Fibroblast of peridontal ligament (primary cell): Measurements from ENCODE around the gene TUBD1.

Source experiments
- DNase-seq: peaks from one replicate; pipeline ENCODE4 v3.0.0-alpha.2; 2010; ENCODE audit errors: extremely low read depth

Gene TUBD1

DNA sequence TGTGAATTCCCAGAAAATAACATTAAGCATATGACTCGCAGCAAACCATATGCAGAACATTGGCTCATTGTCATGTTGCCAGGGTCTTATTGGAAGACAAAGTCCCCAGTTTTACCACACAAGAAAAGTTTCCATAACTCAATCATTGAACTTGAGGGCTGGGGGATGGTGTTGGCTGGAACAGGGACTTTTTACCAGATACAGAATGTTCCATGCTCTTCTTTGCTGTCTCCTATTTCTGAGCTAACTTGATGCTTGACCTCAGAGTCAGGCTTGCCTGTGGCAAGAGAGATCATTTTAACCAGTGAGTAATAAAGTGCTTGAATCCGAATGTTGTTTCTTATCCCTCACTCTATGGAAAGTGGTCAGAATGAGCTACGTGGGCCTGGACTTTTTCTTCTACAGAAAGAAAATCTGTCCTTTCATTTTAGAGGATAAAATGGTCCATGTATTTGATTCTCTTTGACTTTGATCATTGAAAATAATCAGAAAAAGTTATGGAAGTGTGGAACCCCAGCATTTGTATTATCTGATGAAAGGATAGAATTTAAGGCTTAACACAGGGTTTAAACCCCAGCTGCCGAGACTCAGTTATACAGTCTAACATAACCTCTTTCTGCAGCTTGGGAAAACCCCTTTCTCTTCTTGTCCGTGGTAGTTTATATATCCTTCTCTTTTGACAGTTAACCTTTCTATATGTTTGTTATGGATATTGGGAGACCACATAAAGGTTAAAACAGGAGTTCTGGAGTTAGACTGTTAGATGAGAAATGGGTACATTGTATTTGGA lies 67.0 kb downstream of the TUBD1 start:
- DNase-seq: peak; percentile 86

GRCh38 chr17:59815965-59816364 lies 76.8 kb downstream of the TUBD1 start:
- peak; percentile 60 for DNase-seq

GRCh38 chr17:59814685-59815084 lies 78.1 kb downstream of the TUBD1 start:
- no peak for DNase-seq

GRCh38 chr17:59814276-59814675 lies 78.5 kb downstream of the TUBD1 start:
- no peak for DNase-seq

DNA sequence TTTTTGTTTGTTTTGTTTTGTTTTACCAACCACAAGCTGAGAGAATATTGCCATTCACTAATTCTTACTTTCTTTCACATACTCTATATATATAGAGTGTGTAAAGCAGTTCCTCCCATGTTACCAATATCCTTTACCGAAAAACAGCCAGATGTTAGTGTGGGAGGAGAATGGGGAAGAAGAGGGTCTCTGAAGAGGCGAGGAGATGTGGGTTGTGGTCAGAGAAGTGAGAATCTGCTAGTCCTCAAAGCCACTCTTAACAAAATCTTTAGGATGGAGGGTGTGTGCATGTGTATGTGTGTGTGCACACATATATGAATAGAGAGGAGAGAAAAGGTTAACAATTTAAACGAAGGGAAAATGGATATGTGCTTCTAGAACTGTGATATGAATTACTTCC lies 80.6 kb downstream of the TUBD1 start:
- DNase-seq: no peak

DNA sequence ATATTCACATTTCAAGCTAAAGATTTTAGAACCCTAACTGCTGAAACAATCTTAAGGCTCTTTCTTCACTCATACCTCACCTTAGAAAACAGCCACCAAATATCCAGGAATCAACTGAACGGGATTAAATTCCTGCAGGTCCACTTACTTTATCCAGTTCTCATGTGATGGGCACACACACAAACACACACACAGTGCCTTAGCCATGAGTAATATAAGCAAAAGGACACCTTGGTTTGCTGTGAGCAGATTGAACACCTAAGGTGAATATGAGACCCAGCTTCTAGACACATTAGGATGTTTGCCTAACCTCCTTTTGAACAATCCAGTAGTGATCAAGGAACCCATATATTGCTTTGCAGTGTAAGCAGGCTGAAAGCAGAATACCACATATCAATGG lies 81.5 kb downstream of the TUBD1 start:
- DNase-seq: no peak

DNA sequence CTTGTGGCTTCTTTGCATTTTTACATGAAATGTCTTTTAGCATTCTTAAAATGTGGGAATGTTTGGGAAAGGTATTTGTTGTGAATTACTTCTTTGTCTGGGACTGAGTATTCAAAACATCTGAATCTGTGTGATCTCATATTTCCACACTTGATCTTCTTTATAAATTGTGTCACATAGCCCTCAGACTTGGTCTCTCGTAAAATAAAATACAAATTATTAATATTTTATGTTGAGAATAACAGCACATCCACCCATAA lies 81.9 kb downstream of the TUBD1 start:
- DNase-seq: no peak
